HepG2 (cell line): ENCODE measurements around the gene SLC22A14. TPM values are rescaled to one million over a fixed set of nuclear protein-coding genes. Genes with fewer than 3 reads are reported as not detected.

ENCODE experiments used
- ATAC-seq: fragments of 200-7000 bp; cut with Tn5 transposase; 3 replicates; pipeline ENCODE4 v1.9.1; 2020; ENCODE audit warnings: mild to moderate bottlenecking, moderate library complexity
- BruUV-seq: library from RNA; stranded (reverse); fragments of 400-500 nt; replicated peaks from 2 replicates; lab custom pipeline; 2021; lab: Mats Ljungman, UMichigan
- CTCF ChIA-PET: fragments of 300-600 bp; formaldehyde crosslinking; extraction: SDS; loops from one replicate; lab custom pipeline; 2021; ENCODE audit warnings: low total read pairs, inconsistent platforms, low intra/inter-chr PET ratio; lab: Yijun Ruan, JAX
- POLR2A ChIA-PET: fragments of 350-600 bp; sonication (Branson Sonifier 250); formaldehyde crosslinking; loops from one replicate; lab custom pipeline; 2020; ENCODE audit warnings: antibody characterized with exemption, inconsistent platforms; lab: Yijun Ruan, JAX
- DNase-seq: peaks from one replicate; pipeline ENCODE4 v3.0.0-alpha.2; 2015; ENCODE audit warnings: low spot score
- FAIRE-seq: peaks from 3 replicates; lab custom pipeline; 2011; peaks lifted over from hg19 to GRCh38; lab: Jason Lieb, UNC
- H2AFZ ChIP-seq: one replicate; pipeline ENCODE4 v1.6.1; 2011; ENCODE audit warnings: low read length, inconsistent platforms
- H3K27ac ChIP-seq: fragments of 300-600 bp; 3 replicates; pipeline ENCODE4 v1.8.0; 2011; ENCODE audit warnings: mixed run types, mild to moderate bottlenecking, mixed read lengths, low read length, inconsistent platforms; ENCODE audit not compliant: insufficient read depth; ENCODE audit errors: extremely low read length
- H3K27me3 ChIP-seq, 2 experiments: fragments of 200-600 bp in 1 of 2; 2 replicates in 1 of 2; 3 replicates in 1 of 2; pipeline versions ENCODE4 v1.6.0 to v1.8.0; 2011; ENCODE audit warnings: low read length in 2 of 2, mild to moderate bottlenecking in 2 of 2, moderate library complexity in 2 of 2, inconsistent platforms in 1 of 2; ENCODE audit not compliant: insufficient read depth in 2 of 2, control insufficient read depth in 1 of 2
- H3K36me3 ChIP-seq, 2 experiments: fragments of 200-600 bp in 1 of 2; replicated peaks in 1 of 2; 2 replicates in 1 of 2; 3 replicates in 1 of 2; pipeline versions ENCODE4 v1.5.1 to v1.8.0; 2011; ENCODE audit warnings: low read length in 2 of 2, inconsistent platforms in 1 of 2; ENCODE audit not compliant: insufficient read depth in 2 of 2, control insufficient read depth in 1 of 2
- H3K4me1 ChIP-seq: 2 replicates; pipeline ENCODE4 v1.5.1; 2012; ENCODE audit warnings: low read length, inconsistent platforms; ENCODE audit not compliant: insufficient read depth
- H3K4me2 ChIP-seq: 2 replicates; pipeline ENCODE4 v1.6.0; 2011; ENCODE audit warnings: low read depth, low read length, inconsistent platforms
- H3K4me3 ChIP-seq, 3 experiments: fragments of 200-600 bp in 1 of 3; sonication (generic), shearing (Covaris generic) in 1 of 3; replicated peaks in 1 of 3; 2 replicates each; pipeline ENCODE4 v1.5.1; 2011 to 2016; ENCODE audit warnings: low read length in 3 of 3, inconsistent platforms in 2 of 3, low read depth in 2 of 3, mild to moderate bottlenecking in 2 of 3, control low read depth in 1 of 3, mixed read lengths in 1 of 3; ENCODE audit not compliant: insufficient read depth in 1 of 3
- H3K79me2 ChIP-seq: one replicate; pipeline ENCODE4 v1.6.1; 2011; ENCODE audit warnings: low read length, inconsistent platforms; ENCODE audit not compliant: insufficient read depth
- H3K9ac ChIP-seq: 2 replicates; pipeline ENCODE4 v1.6.0; 2011; ENCODE audit warnings: mild to moderate bottlenecking, low read depth, low read length, inconsistent platforms; ENCODE audit not compliant: insufficient read depth
- H3K9me3 ChIP-seq: 2 replicates; pipeline ENCODE4 v1.5.1; 2012; ENCODE audit warnings: mild to moderate bottlenecking, low read length
- H4K20me1 ChIP-seq: 2 replicates; pipeline ENCODE4 v1.6.0; 2011; ENCODE audit warnings: inconsistent platforms, mild to moderate bottlenecking, low read length, moderate library complexity; ENCODE audit not compliant: insufficient read depth
- HDAC1 ChIP-seq: sonication (generic); formaldehyde crosslinking; IDR thresholded peaks from 2 replicates; pipeline ENCODE4 v1.5.1; 2020; ENCODE audit warnings: mild to moderate bottlenecking, missing genetic modification reagents
- MAFK ChIP-seq, 2 experiments: IDR thresholded peaks in 1 of 2; conservative IDR thresholded peaks in 1 of 2; 2 replicates each; pipeline ENCODE4 v1.6.1; 2011; ENCODE audit warnings: improper control_type of control experiment in 2 of 2, low read length in 2 of 2
- TFDP2 ChIP-seq: sonication (generic); formaldehyde crosslinking; IDR thresholded peaks from 2 replicates; pipeline ENCODE4 v1.4.0; 2020; ENCODE audit warnings: missing genetic modification reagents
- ZIK1 ChIP-seq: sonication (generic); formaldehyde crosslinking; IDR thresholded peaks from 2 replicates; pipeline ENCODE4 v1.5.0; 2020; ENCODE audit warnings: mild to moderate bottlenecking, low read depth, missing genetic modification reagents, borderline replicate concordance
- ZNF510 ChIP-seq: sonication (generic); formaldehyde crosslinking; IDR thresholded peaks from 2 replicates; pipeline ENCODE4 v1.4.0; 2020; ENCODE audit warnings: low read depth, mild to moderate bottlenecking, missing genetic modification reagents
- ZNF841 ChIP-seq: sonication (generic); formaldehyde crosslinking; IDR thresholded peaks from 2 replicates; pipeline ENCODE4 v1.8.1; 2023; ENCODE audit warnings: missing genetic modification reagents, borderline replicate concordance
- WGBS: methylation state at CpG from one replicate; pipeline ENCODE4 v1.1.6; 2017; ENCODE audit warnings: low lambda C conversion rate; 5-methylcytosine and 5-hydroxymethylcytosine counted together
- in situ Hi-C: cut with HindIII; loops from 2 replicates; pipeline ENCODE4 v1.10.0; 2017; ENCODE audit warnings: low pct_unique_long_range_greater_than_20kb; ENCODE audit not compliant: extremely low pct_ligation_motif_present
- intact Hi-C: fragments of 100-400 bp; cut with micrococcal nuclease; formaldehyde crosslinking; loops from one replicate; pipeline ENCODE4 v1.10.0; 2022; ENCODE audit not compliant: unreplicated experiment
- polyA plus RNA-seq, 8 experiments: library from polyadenylated mRNA; depleted of rRNA in 3 of 8; stranded (reverse) in 7 of 8; unstranded in 1 of 8; fragments of >200 nt; fragmentation: Illumina TruSeq in 4 of 8; extraction: Trizol in 4 of 8; gene quantifications; 2 replicates each; pipeline versions ENCODE4 v1.2.1 to v1.2.3, GENCODE V29; 2011 to 2016; ENCODE audit warnings: low read depth in 4 of 8, missing spikeins in 1 of 8, mixed read lengths in 1 of 8; ENCODE audit not compliant: insufficient read depth in 1 of 8
- total RNA-seq, 5 experiments: library from RNA; depleted of rRNA; stranded (reverse); fragments of >200 nt; fragmentation: Illumina TruSeq; extraction: Trizol; gene quantifications; 2 replicates each; pipeline ENCODE4 v1.2.3, GENCODE V29; 2016; ENCODE audit warnings: low read depth in 1 of 5

Gene SLC22A14
- total and polyA plus RNA-seq, 2 of the 13 experiments (the other 11 are each of a cell fraction or from before 2014, with no cell fraction given) = 0.03 TPM; not detected in 1

GRCh38 chr3:38323060-38323459, 41.0 kb downstream of the SLC22A14 start:
- ChIA-PET CTCF (no interaction called here), POLR2A (no interaction called here)
- TF ChIP-seq ZNF841 (no peak), MAFK (conservative IDR thresholded peaks at IDR 0.05 in 1 of 2, IDR thresholded peaks at IDR 0.05 in 1 of 2; ENCODE audit: low read length in 2 of 2) (peak in 1 of 2 experiments; percentile 43; a peak in 2 of 4 replicates), HDAC1 (CRISPR knock-in tag) (no peak), ZNF510 (CRISPR knock-in tag) (no peak)
- no peaks in the 10 kb centered on the region for H3K36me3 ChIP-seq
- H2AFZ ChIP-seq = no peak overlapping the region
- no peak for DNase-seq
- BruUV-seq = no TSS peak
- no peaks in the 10 kb centered on the region for H4K20me1 ChIP-seq
- intact Hi-C loops = no loop called here
- no peaks in the 10 kb centered on the region; a peak in 2 of 5 replicates for H3K27me3 ChIP-seq
- FAIRE-seq = no peak
- H3K27ac ChIP-seq = no peak overlapping the region
- H3K79me2 ChIP-seq = no peaks in the 10 kb centered on the region
- no peaks in the 10 kb centered on the region for H3K4me1 ChIP-seq
- no peaks in the 10 kb centered on the region for H3K9me3 ChIP-seq
- H3K4me3 ChIP-seq = no peak overlapping the region
- WGBS = 0% methylated on average over 1 of the region's 1 CpG
- no peak for ATAC-seq
- H3K9ac ChIP-seq = no peak overlapping the region
- in situ Hi-C loops = no loop called here
- H3K4me2 ChIP-seq = no peak overlapping the region

GRCh38 chr3:38325256-38325655, 43.2 kb downstream of the SLC22A14 start:
- no TSS peak for BruUV-seq
- Histone ChIP-seq H2AFZ (no peak overlapping the region), H3K9ac (no peak overlapping the region), H4K20me1 (no peaks in the 10 kb centered on the region), H3K27ac (no peak overlapping the region), H3K27me3 (no peaks in the 10 kb centered on the region; a peak in 1 of 5 replicates), H3K36me3 (no peaks in the 10 kb centered on the region), H3K4me1 (no peaks in the 10 kb centered on the region), H3K4me2 (no peak overlapping the region), H3K4me3 (no peak overlapping the region), H3K79me2 (no peaks in the 10 kb centered on the region), H3K9me3 (no peaks in the 10 kb centered on the region)
- ChIA-PET CTCF (no interaction called here), POLR2A (no interaction called here)
- ATAC-seq = no peak
- TF ChIP-seq ZIK1 (CRISPR knock-in tag) = no peak
- TF ChIP-seq TFDP2 (CRISPR knock-in tag) = no peak
- no peak for FAIRE-seq
- DNase-seq = no peak
- in situ Hi-C loops = no loop called here
- intact Hi-C loops = no loop called here
- no CpG with 5 or more reads among the region's 2 CpGs for WGBS
